GM12873 (cell line): ENCODE data around the gene CDKN2B-AS1.

Experiments
- CTCF ChIP-seq: IDR thresholded peaks from 2 replicates; pipeline ENCODE4 v1.5.1; 2012; ENCODE audit warnings: low read depth, mild to moderate bottlenecking, moderate library complexity, low read length, control low read depth; ENCODE audit not compliant: insufficient read depth; ENCODE audit errors: missing control alignments

The CDKN2B-AS1 gene

GRCh38 chr9:22079873-22080341 lies 85.3 kb downstream of the CDKN2B-AS1 start:
- TF ChIP-seq CTCF: no peak

GRCh38 chr9:22084336-22085035 lies 89.9 kb downstream of the CDKN2B-AS1 start:
- no peak for TF ChIP-seq CTCF

- no peak for TF ChIP-seq CTCF
Observed at GRCh38 chr9:22088053-22088716, 93.6 kb downstream of the CDKN2B-AS1 start.

GRCh38 chr9:22088717-22089061 lies 94.1 kb downstream of the CDKN2B-AS1 start:
- TF ChIP-seq CTCF: no peak

GRCh38 chr9:22097707-22098106 lies 103.1 kb downstream of the CDKN2B-AS1 start:
- no peak for TF ChIP-seq CTCF

- no peak for TF ChIP-seq CTCF
Observed at GRCh38 chr9:22098643-22099332, 104.2 kb downstream of the CDKN2B-AS1 start.

GRCh38 chr9:22100626-22101025 lies 106.0 kb downstream of the CDKN2B-AS1 start:
- peak; percentile 51 for TF ChIP-seq CTCF
